NT2/D1 (cell line): Measurements from ENCODE around the gene HOXC4.

Experiments
- SUZ12 ChIP-seq: IDR thresholded peaks from 2 replicates; pipeline ENCODE4 v1.6.1; 2011; ENCODE audit not compliant: insufficient read length, insufficient read depth; ENCODE audit errors: extremely low read depth
- YY1 ChIP-seq: IDR thresholded peaks from 2 replicates; pipeline ENCODE4 v1.6.1; 2011; ENCODE audit not compliant: insufficient read length, insufficient read depth
- ZNF274 ChIP-seq: IDR thresholded peaks from 2 replicates; pipeline ENCODE4 v1.6.1; 2011; ENCODE audit warnings: mild to moderate bottlenecking, low read depth, low read length

DNA sequence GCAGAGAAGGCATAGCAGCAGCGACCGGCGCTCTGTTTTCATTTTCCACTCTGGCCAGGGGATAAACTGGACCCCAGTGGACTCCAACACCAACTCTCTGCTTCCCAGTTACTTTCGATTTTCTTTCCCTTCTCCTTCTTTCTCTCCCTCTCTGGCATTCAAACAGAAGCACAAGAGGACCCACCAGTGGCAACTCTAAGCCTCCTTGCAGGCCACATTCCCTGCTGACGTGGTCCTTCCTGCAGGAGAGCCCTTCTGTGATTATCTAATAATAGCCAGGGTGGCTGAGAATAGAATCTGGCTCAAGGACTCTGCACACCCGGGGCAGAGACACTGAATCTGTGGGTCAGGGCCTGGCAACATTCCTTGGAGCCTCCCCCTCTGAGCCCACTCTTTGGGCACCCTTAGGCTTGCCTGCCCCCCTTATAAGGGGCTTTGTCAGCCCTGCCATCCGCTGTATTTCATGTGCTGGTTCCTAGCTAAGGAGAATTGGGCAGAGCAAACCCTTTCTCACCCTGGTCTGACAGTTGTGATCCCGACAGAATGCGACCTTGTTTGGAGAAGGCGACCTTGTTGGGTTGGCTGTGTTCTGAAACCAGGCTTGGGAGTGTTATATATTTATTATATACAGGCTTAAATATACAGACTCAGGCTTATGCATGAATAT lies 33.6 kb upstream of the HOXC4 start:
- TF ChIP-seq ZNF274 (no peak), SUZ12 (no peak), YY1 (no peak)
